Breast epithelium (tissue), 3 donors: ENCODE results near the gene LHFPL2.

Source experiments
- CTCF ChIP-seq, 3 donors: fragments of 450-650 bp; IDR thresholded peaks; one replicate each; pipeline ENCODE4 v1.5.1; 2016 to 2017; ENCODE audit warnings: antibody characterized with exemption in 3 of 3, mild to moderate bottlenecking in 3 of 3, moderate library complexity in 3 of 3
- POLR2A ChIP-seq: fragments of 450-650 bp; IDR thresholded peaks from one replicate; pipeline ENCODE4 v1.6.1; 2016; ENCODE audit warnings: antibody characterized with exemption, mild to moderate bottlenecking, moderate library complexity

- no peak for TF ChIP-seq CTCF (IDR thresholded peaks at IDR 0.05)
- TF ChIP-seq POLR2A = no peak
Measured at GRCh38 chr5:78578015-78578414, 70.6 kb downstream of the LHFPL2 start.
